Choroid plexus epithelial cell (primary cell): Measurements from ENCODE around the gene LOXHD1.

Experiments
- DNase-seq: peaks from one replicate; pipeline ENCODE4 v3.0.0-alpha.2; 2010; ENCODE audit warnings: low read depth
- H3K4me3 ChIP-seq: 2 replicates; pipeline ENCODE4 v1.5.1; 2011; ENCODE audit warnings: low read depth, mild to moderate bottlenecking, control low read depth, low read length, moderate library complexity
- TF ChIP-seq, protein P1 (sequence below): conservative IDR thresholded peaks from 2 replicates; pipeline ENCODE4 v1.5.1; 2011; ENCODE audit warnings: low read depth, mild to moderate bottlenecking, control low read depth, inconsistent platforms, low read length, moderate library complexity

Gene LOXHD1

DNA sequence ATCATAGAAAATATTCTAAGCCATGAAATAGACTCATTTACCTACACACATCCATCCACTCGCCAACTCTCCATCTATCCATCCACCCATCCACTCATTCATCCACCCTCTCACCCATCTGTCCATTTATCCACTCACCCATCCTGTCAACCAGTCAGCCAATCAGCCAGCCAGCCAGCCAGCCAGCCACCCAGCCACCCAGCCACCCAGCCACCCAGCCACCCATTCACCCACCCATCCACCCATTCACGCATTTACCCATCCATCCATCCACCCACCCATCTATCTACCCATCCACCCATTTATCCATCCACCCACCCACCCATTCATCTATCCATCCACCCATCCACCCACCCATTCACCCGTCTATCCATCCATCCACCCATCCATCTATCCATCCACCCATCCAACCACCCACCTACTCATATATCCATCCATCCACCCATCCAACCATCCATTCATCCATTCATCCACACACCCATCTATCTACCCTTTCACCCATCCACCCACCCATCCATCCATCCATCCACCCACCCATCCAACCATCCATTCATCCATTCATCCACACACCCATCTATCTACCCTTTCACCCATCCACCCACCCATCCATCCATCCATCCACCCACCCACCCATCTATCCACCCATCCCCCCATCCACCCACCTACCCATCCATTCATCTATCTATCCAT is 185.1 kb downstream of the LOXHD1 start:
- no peak overlapping the region for H3K4me3 ChIP-seq
- DNase-seq = no peak
- TF ChIP-seq, protein P1, sequence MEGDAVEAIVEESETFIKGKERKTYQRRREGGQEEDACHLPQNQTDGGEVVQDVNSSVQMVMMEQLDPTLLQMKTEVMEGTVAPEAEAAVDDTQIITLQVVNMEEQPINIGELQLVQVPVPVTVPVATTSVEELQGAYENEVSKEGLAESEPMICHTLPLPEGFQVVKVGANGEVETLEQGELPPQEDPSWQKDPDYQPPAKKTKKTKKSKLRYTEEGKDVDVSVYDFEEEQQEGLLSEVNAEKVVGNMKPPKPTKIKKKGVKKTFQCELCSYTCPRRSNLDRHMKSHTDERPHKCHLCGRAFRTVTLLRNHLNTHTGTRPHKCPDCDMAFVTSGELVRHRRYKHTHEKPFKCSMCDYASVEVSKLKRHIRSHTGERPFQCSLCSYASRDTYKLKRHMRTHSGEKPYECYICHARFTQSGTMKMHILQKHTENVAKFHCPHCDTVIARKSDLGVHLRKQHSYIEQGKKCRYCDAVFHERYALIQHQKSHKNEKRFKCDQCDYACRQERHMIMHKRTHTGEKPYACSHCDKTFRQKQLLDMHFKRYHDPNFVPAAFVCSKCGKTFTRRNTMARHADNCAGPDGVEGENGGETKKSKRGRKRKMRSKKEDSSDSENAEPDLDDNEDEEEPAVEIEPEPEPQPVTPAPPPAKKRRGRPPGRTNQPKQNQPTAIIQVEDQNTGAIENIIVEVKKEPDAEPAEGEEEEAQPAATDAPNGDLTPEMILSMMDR = no peak

DNA sequence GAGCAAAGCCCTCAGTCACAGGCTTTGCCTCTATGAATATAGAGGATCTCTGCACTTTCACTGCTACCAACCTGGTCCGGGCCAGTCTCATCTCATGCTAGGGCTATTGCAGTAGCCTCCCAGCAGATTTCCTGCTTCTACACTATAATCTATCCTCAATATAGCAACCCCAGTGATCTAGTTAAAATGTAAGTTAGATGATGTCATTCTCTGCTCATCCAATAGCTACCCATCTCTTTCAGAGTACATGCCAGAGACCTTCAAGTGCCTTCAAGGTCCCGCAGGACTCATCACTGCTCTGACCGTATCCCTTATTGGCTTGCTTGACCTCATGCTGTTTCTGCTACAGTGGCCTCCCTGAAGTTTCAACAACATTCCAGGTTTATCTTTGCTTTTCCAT is 186.3 kb downstream of the LOXHD1 start:
- DNase-seq = no peak
- TF ChIP-seq, protein P1 = no peak
- no peak overlapping the region for H3K4me3 ChIP-seq

DNA sequence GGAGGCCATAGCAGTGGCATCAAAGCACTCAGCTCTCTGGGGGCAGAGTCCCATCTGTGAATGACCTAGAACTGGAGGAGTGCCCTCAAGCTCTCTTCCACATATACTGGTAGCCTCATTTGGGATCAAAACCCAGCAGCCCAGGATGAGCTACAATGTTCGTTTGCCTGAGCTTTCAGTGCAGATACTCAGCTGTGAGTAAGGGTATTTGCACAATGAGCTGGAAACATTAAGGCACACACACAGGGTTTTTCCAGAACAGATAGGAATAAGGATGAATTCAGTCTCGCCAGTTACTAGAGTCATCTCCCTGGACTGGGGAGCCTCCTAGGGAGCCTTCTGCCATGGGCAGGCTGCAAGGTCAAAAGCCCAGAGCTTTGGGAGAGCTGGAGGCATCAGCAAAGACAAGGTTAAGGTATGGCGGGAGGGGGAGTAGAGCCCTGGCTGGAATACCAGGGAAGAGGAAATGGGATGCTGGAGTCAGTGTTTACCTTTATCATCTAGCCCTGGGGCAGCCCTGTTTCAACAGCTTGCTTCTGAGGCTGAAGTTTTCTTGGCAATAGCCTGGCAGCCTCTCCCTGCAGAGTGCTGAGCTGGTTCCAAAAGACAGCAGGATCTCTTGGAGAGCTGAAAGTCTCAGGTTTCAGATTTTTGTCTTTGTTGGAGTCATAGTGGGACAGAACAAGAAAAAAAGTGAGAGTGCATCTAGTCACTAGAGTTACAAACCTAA is 187.7 kb downstream of the LOXHD1 start:
- no peak overlapping the region for H3K4me3 ChIP-seq
- DNase-seq = peak; percentile 62

DNA sequence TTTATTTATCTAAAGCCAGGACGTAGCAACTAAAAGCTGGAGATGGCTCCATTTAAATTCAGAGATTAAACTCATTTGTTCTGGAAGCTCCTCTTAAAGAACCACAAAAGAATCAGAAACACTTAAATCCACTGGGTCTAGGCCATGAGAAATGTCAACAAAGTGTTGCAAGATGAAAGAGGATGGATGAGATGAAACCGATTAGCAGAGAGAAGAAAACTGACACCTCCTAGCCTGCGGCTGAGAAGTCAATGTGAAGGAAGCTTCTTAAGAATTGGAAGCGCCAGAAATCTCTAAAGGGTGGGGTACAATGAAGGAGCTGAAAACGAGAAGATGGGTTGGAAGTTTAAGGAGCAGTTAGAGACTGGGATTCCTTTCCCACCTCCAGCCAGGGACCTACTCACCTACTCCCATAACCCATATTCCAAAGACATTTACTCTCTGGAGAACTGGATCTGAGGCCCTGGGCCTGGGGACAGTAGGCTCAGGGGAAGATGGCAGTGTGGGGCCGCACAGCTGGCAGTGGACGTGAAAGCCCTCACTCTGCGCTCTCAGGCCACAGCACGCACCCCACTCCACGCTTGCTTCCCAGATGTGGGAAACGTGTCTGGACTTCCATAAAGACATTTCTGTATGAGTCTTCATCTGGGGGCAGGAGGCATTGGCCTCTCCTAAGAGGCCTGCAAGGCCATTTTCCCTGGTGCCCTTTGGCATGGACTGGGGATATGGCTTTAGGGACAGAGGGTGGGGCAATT is 188.4 kb downstream of the LOXHD1 start:
- H3K4me3 ChIP-seq = no peak overlapping the region
- TF ChIP-seq, protein P1 = no peak
- no peak for DNase-seq

More for the DNA sequence above, 187.7 kb downstream of the LOXHD1 start:
- TF ChIP-seq, protein P1 = no peak

DNA sequence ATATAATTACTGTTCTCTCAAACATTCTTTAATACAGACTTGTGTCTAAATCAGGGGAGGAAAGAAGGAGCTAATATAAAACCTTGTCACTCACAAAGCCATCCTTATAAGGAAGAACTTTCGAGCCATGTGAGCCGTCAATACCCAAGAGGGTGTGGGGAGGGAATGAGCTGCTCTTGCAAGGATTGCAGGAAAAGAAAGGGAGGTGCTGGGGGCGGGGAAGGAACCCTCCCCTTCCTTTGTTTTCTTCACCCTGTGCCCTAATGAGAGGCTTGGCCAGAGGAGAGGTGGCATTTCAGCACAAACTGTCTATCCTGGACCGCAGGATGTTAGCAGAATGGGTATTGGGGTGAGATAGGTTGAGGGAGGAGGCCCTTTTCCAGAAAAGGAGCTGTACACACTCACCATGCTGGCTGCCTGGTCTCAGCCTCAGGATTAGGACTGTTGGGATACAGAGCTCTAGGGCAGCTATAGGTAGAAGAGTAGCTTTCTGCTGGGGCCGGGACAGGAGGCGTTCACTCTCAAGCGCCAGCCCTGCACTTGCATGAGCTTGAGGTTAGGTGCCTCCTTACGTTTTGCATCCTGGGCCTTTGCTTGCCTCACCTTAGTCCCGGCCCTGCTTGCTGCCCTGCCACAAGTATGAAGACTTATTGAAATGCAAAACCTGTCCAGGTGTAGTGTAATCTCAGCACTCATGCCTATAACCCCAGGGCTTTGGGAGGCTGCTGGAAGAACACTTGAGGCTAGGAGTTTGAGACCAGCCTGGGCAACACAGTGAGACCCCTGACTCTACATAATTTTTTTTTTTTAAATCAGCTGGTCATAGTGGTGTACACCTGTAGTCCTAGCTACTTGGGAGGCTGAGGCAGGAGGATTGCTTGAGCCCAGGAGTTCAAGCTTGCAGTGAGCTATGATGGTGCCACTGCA is 190.5 kb downstream of the LOXHD1 start:
- TF ChIP-seq, protein P1 = no peak
- no peak for DNase-seq
- no peak overlapping the region for H3K4me3 ChIP-seq

DNA sequence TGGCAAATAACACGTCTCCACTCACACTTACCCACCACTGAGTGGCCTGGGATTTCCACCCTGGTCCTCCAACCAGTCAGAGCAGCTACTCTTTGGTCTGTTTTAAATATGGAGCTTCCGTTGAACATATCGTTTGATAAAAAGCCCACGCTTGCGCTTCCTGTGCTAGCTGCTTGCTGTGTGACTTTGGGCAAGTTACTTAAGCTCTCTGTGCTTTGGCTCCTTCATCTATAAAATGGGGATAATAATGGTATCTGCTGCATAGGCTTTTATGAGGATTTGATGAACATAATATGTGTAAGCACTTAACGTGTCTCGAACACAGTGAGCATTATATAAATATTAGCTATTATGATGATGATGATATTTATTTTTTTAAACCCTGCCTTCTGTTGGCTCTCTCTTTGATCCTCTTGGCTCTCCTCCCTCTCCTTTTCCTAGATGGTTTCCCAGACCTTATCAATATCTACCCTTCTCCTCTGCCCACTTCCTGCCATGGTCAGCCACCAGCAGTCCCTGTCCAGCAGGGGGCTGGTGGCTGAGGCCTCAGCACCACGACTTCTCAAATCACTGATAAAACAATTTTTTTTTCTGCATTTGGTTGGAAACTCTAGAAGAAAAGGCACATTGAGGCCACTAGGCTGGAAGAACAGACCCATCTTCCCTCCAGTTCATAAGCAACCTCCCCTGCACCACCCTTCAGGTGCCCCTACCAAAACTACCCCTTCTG is 191.9 kb downstream of the LOXHD1 start:
- no peak overlapping the region for H3K4me3 ChIP-seq
- no peak for DNase-seq
- TF ChIP-seq, protein P1 = peak; percentile 39
